GM21367 (cell line): ENCODE measurements around the gene CELF4.

Experiments used
- ATAC-seq: cut with Tn5 transposase; IDR thresholded peaks from one replicate; pipeline ENCODE4 v1.9.1; 2021; ENCODE audit not compliant: unreplicated experiment

CELF4 gene

GRCh38 chr18:37574113-37574512 lies 8.5 kb upstream of the CELF4 start:
- ATAC-seq: no peak

- no peak for ATAC-seq
Measured at GRCh38 chr18:37572736-37573135, 7.1 kb upstream of the CELF4 start.

- ATAC-seq: no peak
Measured at GRCh38 chr18:37571266-37571665, 5.7 kb upstream of the CELF4 start.

GRCh38 chr18:37570336-37570930 lies 4.8 kb upstream of the CELF4 start:
- no peak for ATAC-seq

- no peak for ATAC-seq
Measured at GRCh38 chr18:37568671-37569070, 3.1 kb upstream of the CELF4 start.

- ATAC-seq: no peak
Measured at GRCh38 chr18:37567994-37568359, 2.4 kb upstream of the CELF4 start.

GRCh38 chr18:37567061-37567993 lies 1.7 kb upstream of the CELF4 start:
- ATAC-seq: no peak

GRCh38 chr18:37566479-37567060 lies 972 bp upstream of the CELF4 start:
- no peak for ATAC-seq

- ATAC-seq: no peak
Measured at GRCh38 chr18:37565977-37566478, 430 bp upstream of the CELF4 start.

- no peak for ATAC-seq
Measured at GRCh38 chr18:37564711-37565100, 892 bp downstream of the CELF4 start.

- ATAC-seq: no peak
Measured at GRCh38 chr18:37563931-37564392, 1.6 kb downstream of the CELF4 start.

- ATAC-seq: no peak
Measured at GRCh38 chr18:37561986-37562385, 3.6 kb downstream of the CELF4 start.

GRCh38 chr18:37560003-37560402 lies 5.6 kb downstream of the CELF4 start:
- no peak for ATAC-seq

GRCh38 chr18:37559194-37559593 lies 6.4 kb downstream of the CELF4 start:
- no peak for ATAC-seq

- ATAC-seq: no peak
Measured at GRCh38 chr18:37554399-37554787, 11.2 kb downstream of the CELF4 start.

GRCh38 chr18:37553633-37554398 lies 11.8 kb downstream of the CELF4 start:
- ATAC-seq: no peak

- no peak for ATAC-seq
Measured at GRCh38 chr18:37552286-37552685, 13.3 kb downstream of the CELF4 start.

GRCh38 chr18:37551846-37552245 lies 13.8 kb downstream of the CELF4 start:
- no peak for ATAC-seq

- no peak for ATAC-seq
Measured at GRCh38 chr18:37551249-37551648, 14.3 kb downstream of the CELF4 start.

- no peak for ATAC-seq
Measured at GRCh38 chr18:37550118-37550875, 15.3 kb downstream of the CELF4 start.
